GM18526 (cell line): Measurements from ENCODE around the gene SEMA3D.

Experiments used
- POLR2A ChIP-seq: IDR thresholded peaks from 3 replicates; pipeline ENCODE4 v1.6.1; 2011; ENCODE audit not compliant: insufficient read length; ENCODE audit errors: extremely low read depth

The SEMA3D gene

DNA sequence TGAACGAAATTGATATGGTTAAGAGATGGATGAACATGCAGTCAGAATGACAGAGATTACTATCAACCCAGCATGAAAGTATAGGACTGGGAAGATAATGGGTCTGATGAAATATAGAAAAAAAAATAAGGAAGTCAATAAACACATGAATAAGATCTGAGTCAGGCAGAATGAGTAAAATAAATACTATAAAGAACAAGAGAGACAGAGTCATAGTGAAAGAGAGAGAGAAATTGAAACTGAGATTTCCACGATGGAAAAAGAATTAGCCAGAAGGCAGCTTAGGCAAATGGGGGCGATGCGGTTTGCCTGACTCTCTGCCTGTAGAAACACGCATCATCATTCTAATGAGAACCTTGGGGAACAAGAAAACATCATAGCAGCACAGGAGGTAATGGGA, 26.6 kb downstream of the SEMA3D start:
- no peak for TF ChIP-seq POLR2A

DNA sequence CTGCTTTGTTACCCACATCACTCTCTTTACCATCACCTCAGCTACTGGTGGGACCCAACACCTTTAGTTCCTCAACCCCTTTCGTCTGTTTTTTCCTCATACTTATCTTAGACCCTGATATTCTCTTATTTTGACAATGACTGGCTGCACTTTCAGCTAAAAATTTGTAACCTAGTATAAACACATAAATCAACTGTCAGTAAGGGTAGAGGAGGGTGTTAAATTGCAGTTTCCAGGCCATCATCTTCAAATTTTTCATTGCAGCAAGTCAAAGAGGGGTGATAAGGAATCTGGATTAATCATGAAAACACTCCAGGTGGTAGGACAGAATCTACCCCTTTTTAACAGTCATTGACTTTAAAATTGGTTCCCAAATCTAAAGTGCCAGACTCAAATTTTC, 27.9 kb downstream of the SEMA3D start:
- TF ChIP-seq POLR2A, result no peak

DNA sequence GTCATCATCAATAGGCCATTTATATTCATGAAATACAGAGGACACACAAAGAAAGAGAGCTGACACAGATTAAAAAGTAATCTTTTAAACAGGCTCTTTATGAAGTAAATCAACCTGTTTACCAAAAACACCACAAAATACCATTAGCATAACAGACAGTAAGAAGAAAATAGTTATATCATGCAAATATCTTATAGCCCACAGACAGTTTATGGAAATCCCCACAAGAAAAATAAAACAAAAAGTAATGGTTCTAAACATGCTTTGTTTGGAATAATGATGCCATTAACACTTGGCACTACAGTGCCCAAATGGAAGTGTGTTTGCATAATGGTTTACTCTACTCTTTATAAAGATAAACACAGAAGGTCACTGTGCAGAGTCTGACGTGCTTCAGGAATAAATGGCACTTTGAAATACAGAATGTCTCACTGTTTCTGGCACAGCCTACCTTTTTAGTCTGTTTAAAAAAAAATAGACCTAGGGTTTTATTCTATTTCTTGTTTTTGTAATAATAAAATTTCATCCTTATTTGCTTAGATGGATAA, 30.1 kb downstream of the SEMA3D start:
- no peak for TF ChIP-seq POLR2A

DNA sequence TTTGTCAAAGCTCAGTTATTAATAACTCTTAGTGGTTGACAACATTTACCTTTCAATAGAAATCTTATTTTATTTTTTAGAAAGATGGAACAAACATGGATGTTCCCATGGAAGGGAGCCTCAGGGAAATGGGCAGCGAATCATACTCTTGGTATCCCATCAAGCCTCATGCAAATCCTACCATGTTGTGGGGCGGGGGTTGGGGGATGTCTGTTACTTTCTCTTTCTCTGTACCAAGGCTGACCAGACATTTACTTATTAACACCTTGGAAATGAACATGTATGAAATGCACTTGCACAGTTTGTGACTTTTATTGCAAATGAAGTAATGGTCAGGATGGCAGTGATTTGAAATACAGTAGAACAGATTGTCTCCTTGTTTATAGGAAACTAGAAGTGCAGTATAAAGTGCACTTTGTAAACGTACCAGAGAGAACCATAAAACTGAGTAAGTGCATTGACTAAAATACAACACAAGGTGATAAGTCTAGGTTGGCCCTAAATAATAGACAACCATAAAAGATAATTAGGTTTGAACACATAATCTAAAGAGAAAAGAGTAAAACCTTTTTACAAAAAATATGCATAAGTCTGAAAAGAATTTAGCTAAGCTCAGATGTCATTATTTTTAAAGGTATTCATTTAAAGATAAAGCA, 32.4 kb downstream of the SEMA3D start:
- no peak for TF ChIP-seq POLR2A

DNA sequence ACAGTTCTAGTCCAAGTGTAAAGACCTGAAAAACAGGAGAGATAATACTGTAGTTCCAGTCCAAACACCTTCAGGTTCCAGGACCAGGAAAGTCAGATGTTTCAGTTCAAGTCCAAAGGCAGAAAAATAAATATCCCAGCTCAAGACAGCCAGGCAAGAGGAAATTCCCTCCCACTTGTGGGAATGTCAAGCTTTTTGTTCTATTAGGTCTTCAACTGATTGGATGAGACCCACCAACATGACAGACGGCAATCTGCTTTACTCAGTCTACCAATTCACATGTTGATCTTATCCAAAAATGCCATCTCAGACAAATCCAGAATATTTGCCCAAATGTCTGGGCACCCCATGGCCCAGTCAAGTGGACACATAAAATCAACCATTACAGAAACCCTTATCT, 33.1 kb downstream of the SEMA3D start:
- no peak for TF ChIP-seq POLR2A

DNA sequence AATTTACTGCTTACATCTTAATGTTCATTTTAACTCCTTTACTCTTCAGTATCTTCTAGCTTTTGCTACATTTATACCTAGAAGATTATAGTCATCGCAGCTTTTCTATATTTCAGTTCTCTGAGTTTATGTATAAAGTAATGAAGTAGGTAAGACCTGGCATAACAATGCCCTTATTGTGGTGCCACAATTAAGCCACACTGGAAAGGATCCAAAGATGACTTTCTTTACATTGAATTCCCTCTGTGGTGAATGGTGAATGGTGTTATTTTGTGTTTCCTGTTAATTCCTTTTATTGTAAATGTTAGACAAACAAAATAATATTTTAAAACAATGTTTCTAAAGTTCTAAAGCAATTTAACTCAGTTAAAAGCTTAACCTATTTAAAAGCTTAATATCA, 36.2 kb downstream of the SEMA3D start:
- no peak for TF ChIP-seq POLR2A

DNA sequence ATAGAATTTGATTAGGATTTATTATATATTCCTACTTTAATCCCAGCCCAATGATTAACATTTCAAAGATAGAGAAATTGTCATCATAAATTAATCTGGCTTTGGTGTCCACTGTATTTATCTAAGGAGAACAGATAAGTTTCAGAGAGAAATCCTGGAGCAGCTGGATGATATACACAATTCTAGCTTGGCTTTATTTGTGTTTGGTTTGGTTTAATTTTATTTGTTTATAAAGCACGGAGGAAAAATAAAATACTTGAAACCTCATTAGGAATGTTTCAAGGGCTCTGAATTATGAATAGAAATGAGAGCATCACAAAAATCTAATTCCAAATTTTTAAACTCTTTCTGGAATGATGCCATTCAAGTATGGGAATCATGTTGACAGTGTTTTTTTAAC, 42.1 kb downstream of the SEMA3D start:
- no peak for TF ChIP-seq POLR2A

DNA sequence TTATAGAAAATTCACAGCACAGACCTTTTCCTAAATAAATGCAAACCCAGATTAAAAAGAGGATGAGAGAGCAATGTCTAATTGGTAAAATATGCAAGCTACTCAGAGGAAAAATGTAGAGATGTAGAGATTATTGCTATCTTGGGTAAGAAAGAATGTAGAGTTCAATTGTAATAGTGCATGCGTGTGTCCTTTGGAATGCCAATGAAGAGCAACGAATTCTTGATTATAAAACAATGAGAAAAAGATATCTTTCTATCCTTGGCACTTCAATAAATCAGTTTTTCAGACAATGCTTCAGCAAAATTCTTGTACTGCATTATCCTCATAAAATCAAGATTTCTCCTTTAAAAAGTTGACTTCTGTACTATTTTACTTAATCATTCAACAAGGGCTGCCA, 50.9 kb downstream of the SEMA3D start:
- no peak for TF ChIP-seq POLR2A

DNA sequence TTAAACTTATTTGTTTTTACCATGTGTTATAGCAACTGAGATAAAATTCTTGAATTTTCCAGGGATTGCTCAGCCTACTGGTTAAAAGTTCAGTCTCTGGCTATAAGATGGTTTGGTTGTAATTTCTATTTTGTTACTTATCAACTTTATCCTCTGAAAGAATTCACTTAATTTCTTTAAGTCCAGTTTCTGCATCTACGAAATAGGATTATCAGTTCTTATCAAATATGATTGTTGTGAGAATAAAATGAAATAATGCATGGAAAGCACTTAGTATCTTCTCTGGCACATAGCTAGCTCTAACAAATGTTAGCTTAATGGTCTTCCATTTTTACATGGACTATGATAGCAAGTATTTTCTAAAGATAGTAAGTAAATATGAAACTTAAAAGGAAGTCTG, 53.3 kb downstream of the SEMA3D start:
- TF ChIP-seq POLR2A, result no peak

DNA sequence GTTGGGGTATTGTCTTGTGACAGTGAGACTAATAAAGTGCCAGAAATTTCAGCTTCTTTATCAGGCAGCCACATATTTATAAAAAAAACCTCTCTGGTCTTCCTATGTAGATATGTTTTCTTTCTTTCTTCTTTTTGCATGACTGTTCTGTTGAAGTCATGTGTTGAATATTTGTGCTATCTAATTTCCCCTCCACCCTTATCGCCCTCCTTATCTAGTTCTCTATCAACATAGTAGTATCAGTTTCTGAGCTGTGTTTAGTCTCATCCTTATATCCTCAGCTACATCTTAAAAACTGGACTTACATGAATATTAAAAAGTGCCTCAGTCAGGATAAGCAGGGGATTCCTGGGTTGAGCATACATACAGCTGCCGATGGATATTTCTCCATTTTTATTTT, 53.9 kb downstream of the SEMA3D start:
- TF ChIP-seq POLR2A, result no peak

DNA sequence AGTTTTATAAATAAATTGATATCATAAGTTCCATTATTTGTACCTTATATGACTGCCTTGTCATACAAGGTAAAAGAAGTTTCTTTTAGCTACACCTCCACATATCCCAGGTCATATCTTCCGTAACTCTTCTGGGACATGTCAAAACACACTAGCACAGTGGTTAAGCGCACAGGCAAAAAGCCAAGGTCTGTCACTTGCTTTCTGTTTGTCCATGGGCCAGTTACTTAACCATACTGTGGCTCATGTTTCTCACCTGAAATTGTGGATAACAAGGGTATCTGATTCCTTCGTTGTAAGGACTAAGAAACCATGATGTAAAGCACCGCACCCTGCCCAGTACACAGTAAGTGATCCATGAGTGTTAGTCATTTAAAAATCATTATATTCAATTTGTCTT, 56.2 kb downstream of the SEMA3D start:
- no peak for TF ChIP-seq POLR2A

DNA sequence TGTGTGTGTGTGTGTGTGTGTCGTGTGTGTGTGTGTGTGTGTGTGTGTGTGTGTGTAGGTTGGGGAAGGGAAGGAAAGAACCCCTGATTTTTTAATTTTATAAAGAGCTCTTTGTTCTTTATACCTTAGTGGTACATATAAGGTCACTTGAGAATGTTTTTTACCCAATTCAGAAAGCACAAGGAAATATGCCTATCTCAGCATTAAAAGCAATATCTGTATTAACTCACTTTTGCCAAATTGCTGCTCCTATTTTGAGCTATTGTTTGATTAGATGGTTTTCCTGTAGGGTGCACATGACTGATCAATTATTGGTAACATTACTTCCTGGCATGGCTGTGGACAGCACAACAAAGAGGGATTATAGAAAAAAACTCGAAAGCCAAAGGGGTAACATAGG, 60.5 kb downstream of the SEMA3D start:
- TF ChIP-seq POLR2A, result no peak

DNA sequence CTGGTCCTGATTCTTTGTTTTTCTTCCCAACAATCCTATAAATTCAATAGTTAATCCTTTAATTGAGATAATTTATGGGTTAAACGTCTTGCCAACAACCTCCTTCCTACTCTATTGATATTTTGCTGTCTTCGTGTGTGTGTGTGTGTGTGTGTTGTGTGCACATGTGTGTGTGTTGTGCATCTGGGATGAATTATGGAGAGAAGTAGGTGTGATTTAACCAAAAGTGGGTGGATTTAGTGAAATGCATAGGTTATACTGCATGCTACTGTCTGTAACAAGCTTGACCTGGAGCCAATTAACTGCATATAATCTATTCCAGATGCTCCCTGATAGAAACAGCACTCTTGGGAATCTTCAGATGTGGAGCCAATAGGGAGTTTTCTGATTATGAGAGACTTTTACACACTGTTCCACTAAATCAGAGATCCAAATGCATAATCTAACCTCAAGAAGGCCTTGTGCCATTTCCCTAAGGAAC, 61.2 kb downstream of the SEMA3D start:
- no peak for TF ChIP-seq POLR2A

DNA sequence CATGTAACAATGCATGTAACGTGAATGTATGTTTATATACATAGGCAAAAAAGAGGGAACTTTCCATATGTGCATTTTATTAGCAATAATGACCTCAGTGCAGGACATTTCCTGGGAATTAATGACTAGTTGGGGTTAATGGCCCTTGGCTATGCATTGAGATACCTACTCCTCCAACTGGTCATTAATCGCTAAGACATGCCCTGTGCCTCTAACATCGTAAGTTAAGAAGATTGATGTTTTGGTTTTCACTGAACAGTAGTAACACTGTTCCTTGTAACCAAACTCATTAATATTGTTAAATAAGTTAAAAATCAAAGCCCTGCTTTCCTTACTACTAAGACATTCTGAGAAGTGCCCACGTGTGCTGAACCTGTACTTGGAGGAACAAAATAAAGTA, 61.7 kb downstream of the SEMA3D start:
- TF ChIP-seq POLR2A, result no peak

DNA sequence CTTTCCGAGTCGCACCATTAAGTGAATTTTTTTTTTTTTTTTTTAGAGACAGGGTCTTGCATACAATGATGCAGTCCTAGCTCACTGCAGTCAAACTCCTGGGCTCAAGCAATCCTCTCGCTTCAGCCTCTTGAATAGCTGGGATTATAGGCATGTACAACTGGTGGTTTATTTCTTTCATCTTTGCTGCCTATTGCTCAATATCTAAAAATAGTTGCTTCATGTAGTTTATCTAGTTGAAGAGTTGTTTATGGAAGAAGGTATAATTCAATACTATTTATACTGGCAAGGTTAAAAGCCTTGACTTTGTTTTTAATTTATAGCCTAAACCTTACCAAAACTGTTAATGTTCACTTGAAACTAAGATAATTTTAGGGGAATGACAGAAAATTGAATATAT, 66.9 kb downstream of the SEMA3D start:
- TF ChIP-seq POLR2A, result no peak

DNA sequence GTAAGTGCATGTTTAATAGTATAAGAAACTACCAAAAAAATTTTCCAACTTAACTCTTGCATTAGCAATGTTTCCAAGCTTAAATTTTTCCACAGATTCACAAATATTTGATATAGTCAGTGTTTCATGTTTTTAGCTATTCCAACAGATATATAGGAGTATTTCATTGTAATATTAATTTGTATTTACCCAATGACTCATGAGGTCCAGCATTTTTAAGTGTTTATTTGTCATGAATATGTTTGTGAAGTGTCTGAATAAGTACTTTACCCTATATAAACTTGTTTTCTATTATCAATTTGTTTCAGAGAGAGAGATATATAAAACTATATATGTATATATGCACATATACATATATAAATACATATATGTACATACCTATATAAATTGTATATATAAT, 71.0 kb downstream of the SEMA3D start:
- no peak for TF ChIP-seq POLR2A

DNA sequence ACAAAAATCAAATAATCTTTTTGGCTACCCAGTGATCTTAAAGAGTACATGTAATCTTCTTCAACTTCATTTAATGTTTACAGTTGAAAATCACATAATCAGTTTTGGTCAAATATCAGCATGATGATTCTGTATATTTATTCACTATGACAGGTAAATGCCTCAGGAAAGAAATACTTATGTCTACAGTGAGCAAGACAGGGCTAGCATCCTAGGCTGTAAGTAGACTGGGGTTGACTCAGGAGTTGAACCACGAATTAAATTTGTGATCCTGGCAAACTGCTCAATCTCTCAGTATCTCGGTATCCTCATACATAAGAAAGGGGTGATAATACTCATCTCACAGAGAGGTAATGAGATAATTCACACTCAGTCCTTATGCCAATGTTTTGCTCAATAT, 71.8 kb downstream of the SEMA3D start:
- no peak for TF ChIP-seq POLR2A
